ENCODE measurements around the gene ECEL1. TPM values are rescaled to one million over a fixed set of nuclear protein-coding genes. Genes with fewer than 3 reads are reported as not detected.

Gene ECEL1
- total and polyA plus RNA-seq, 7 donors = 0.16 to 6.1 (median 0.71) TPM; not detected in 2

DNA sequence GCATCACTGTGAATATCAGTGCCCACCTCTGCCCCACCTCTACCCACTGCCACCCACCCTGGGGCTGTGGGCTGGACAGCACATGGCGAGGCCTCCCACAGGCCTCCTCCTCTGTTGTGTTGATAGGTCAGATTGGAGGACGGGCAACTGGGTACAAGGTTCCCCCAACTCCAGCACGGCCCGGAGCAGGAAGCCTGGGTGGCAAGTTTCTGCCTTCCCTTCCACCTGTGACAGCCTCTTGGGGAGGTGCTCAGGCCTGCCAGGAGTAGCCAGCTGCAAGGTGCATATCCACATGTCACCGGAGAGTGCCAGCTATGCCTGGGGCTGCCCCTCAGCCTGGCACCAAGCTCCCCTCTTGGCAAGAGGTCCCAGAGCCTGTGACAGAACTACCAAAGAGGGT lies 6.9 kb upstream of the ECEL1 start:
- Histone ChIP-seq H3K4me1 (no peaks in the 10 kb centered on the region), H3K27ac (no peak overlapping the region), H3K36me3 (no peaks in the 10 kb centered on the region), H3K27me3 (peaks cover 0 to 5% (median 0%) of the 10 kb centered on the region in 3 donors), H3K4me3 (no peak overlapping the region), H3K9me3 (no peaks in the 10 kb centered on the region)
- intact Hi-C loops (cut with DNase I) = no loop called here
- 89 to 94% methylated on average over 5 of the region's 5 CpGs for WGBS, 2 donors
- no peak for TF ChIP-seq POLR2AphosphoS5 (IDR thresholded peaks at IDR 0.05)
- no peak for TF ChIP-seq CTCF (IDR thresholded peaks at IDR 0.05)
- TF ChIP-seq POLR2A (IDR thresholded peaks at IDR 0.05) = no peak
- TF ChIP-seq EP300 (IDR thresholded peaks at IDR 0.05) = no peak
- no peak for DNase-seq

- intact Hi-C loops (cut with DNase I) = no loop called here
- no peak overlapping the region for H3K4me3 ChIP-seq
- H3K27ac ChIP-seq = no peak overlapping the region
- H3K36me3 ChIP-seq = no peaks in the 10 kb centered on the region
- DNase-seq = no peak
- H3K4me1 ChIP-seq = no peaks in the 10 kb centered on the region
- 80 to 84% methylated on average over 10 of the region's 10 CpGs for WGBS, 2 donors
- no peaks in the 10 kb centered on the region for H3K9me3 ChIP-seq
- H3K27me3 ChIP-seq = peaks cover 0 to 11% (median 0%) of the 10 kb centered on the region in 3 donors
- TF ChIP-seq CTCF (IDR thresholded peaks at IDR 0.05) (no peak), EP300 (IDR thresholded peaks at IDR 0.05) (no peak), POLR2AphosphoS5 (IDR thresholded peaks at IDR 0.05) (no peak), POLR2A (IDR thresholded peaks at IDR 0.05) (no peak)
Measured at GRCh38 chr2:232493701-232494474, 6.3 kb upstream of the ECEL1 start.

DNA sequence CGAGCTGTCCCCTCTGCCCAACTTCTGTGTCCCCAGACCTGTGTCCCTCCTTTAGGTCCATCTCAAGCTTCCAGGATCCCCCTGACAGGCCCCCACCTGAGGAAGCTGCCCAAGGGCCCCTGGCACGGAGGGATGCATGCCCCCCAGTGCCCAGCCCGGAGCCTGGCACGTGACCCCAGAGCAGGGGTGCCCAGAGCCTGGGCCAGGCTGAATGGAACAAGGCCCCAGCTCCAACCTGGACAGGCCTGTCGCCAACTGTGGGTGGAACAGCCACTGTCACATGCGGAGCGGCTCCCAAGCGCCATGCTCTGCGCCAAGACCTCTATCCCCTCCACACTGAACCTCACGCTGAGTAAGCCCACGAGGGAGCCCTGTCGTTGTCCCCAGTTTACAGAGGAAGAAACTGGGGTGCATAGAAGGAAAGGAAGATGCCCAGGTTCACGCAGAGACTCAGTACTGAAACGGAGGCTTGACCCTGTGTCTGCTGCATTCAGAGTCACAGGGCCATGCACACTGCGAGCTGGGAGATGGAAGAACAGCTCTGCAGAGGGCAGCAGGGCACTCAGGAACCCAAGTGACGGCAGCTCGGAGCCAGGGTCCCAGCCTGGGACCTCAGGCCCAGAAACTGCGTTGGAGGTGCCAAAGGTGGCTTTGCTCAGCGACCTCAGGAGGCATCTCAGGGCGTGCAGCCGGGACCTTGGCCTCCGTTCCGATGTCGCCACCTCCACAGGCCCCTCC lies 5.5 kb upstream of the ECEL1 start:
- Histone ChIP-seq H3K4me1 (no peaks in the 10 kb centered on the region), H3K27ac (no peak overlapping the region), H3K27me3 (peaks cover 0 to 19% (median 0%) of the 10 kb centered on the region in 3 donors), H3K9me3 (no peaks in the 10 kb centered on the region), H3K36me3 (no peaks in the 10 kb centered on the region), H3K4me3 (no peak overlapping the region)
- 85 to 91% methylated on average over 24 of the region's 24 CpGs for WGBS, 2 donors
- intact Hi-C loops (cut with DNase I) = no loop called here
- no peak for DNase-seq
- TF ChIP-seq POLR2A (IDR thresholded peaks at IDR 0.05) (no peak), CTCF (IDR thresholded peaks at IDR 0.05) (no peak), EP300 (IDR thresholded peaks at IDR 0.05) (no peak), POLR2AphosphoS5 (IDR thresholded peaks at IDR 0.05) (no peak)

GRCh38 chr2:232492236-232492848 lies 4.7 kb upstream of the ECEL1 start:
- H3K36me3 ChIP-seq = no peaks in the 10 kb centered on the region
- WGBS, 2 donors = 66 to 80% methylated on average over 8 of the region's 8 CpGs
- no peak overlapping the region for H3K4me3 ChIP-seq
- intact Hi-C loops (cut with DNase I) = no loop called here
- no peaks in the 10 kb centered on the region for H3K9me3 ChIP-seq
- peaks cover 0 to 5% (median 2%) of the 10 kb centered on the region in 4 donors for H3K4me1 ChIP-seq
- DNase-seq = no peak
- H3K27me3 ChIP-seq = peaks cover under 1 to 27% (median 2%) of the 10 kb centered on the region in 3 donors
- no peak for TF ChIP-seq EP300 (IDR thresholded peaks at IDR 0.05)
- no peak for TF ChIP-seq CTCF (IDR thresholded peaks at IDR 0.05)
- TF ChIP-seq POLR2A (IDR thresholded peaks at IDR 0.05) = no peak
- no peak overlapping the region for H3K27ac ChIP-seq
